Kidney glomerular epithelial cell (primary cell): Measurements from ENCODE around the gene ITIH4.

Experiments used
- DNase-seq: peaks from one replicate; lab custom pipeline; 2025; lab: John Stamatoyannopoulos, UW

The ITIH4 gene

DNA sequence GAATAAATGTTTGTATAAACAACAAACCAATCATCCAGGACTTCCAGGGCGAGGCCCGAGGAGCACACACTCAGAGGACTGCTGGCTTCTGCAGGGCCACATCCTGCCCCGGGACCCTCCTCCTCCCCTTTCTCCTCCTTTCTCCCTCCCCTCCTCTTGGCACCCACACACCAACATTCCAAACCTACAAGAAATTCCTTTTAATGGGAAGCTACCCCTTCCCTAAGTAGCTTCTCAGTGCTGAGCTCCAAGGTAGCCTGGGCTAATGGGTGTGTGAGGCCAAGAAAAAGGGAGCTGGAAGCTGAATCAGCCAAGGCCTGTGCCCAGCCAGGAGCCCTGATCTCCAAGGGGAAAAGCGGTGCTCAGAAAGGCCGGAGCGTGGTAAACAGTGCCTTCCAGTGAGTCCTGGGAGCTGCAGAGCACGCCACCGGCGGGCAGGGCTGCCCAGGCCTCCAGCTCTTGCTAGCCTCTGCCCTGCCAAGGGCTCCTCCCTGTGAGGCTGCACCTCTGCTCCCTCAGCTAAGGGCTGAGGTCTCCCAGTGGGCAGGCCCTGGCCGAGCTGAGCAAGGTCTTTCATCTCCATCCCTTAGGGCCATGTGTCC, 32.0 kb downstream of the ITIH4 start:
- DNase-seq = no peak

DNA sequence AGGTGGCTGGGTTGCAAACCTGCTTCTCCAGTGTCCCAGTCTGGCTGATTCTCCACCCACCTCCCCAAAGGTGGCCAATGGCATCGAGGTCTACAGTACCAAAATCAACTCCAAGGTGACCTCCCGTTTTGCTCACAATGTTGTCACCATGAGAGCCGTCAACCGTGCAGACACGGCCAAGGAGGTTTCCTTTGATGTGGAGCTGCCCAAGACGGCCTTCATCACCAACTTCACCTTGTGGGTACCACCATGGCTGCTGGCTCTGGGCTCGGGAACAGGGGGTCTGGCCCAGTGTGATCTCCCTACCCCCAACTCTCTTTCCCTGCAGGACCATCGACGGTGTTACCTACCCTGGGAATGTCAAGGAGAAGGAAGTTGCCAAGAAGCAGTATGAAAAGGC, 34.1 kb downstream of the ITIH4 start:
- no peak for DNase-seq

DNA sequence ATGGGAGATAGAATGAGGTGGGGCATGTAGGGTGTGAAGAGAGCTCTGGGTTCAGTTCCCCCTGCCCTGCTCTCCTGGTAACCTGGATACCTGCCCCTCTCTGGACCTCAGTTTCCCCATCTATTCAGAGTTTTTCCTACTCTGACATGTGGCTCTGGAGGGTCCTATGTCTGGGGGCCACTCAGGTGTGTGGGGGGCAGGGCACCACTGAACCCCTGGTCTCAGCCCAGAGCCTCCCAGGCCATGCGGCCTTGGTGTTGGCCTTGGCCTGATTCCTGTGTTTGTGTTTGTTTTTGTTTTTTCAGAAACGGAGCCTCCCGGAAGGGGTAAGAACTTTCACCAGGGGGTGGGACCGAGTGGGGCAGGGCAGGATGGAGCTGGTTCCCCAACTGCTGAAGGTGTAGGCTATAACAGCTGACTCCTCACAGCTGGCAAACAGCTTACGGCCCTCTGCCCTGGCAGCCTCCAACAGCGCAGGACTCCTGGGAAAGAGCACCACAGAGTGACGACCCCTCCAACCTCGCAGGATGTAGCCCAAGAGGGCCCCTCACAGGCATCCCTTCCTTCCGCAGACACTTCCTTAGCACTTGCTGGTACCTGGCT, 35.1 kb downstream of the ITIH4 start:
- no peak for DNase-seq

DNA sequence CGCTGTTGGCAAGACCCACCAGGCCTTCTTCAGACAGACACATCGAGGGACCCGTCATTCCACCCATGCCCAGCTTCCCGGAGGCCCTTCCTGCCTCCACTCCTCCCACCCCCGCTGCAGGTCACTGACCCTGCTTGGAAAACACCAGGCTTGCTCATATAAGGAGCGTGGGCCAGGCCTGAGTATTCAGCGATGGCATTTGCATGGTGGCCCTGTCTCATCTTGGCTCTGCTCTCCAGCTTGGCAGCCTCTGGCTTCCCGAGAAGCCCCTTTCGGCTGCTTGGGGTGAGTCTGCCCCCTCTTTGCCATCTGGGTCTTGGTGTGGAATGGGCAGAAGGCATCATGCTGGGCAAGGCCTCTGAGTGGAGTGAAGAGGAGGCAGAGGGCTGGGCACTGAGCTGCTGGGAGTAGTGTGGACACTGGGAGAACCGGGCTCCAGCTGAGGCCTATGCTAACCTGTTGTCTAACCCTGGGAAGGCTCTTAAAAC, 35.8 kb downstream of the ITIH4 start, which contains the start of gene ITIH3:
Gene ITIH3 (plus strand): TSS at position 185 of the 488 bp plus-strand sequence. CDS start 8 bp downstream, at position 193.
- no peak for DNase-seq

DNA sequence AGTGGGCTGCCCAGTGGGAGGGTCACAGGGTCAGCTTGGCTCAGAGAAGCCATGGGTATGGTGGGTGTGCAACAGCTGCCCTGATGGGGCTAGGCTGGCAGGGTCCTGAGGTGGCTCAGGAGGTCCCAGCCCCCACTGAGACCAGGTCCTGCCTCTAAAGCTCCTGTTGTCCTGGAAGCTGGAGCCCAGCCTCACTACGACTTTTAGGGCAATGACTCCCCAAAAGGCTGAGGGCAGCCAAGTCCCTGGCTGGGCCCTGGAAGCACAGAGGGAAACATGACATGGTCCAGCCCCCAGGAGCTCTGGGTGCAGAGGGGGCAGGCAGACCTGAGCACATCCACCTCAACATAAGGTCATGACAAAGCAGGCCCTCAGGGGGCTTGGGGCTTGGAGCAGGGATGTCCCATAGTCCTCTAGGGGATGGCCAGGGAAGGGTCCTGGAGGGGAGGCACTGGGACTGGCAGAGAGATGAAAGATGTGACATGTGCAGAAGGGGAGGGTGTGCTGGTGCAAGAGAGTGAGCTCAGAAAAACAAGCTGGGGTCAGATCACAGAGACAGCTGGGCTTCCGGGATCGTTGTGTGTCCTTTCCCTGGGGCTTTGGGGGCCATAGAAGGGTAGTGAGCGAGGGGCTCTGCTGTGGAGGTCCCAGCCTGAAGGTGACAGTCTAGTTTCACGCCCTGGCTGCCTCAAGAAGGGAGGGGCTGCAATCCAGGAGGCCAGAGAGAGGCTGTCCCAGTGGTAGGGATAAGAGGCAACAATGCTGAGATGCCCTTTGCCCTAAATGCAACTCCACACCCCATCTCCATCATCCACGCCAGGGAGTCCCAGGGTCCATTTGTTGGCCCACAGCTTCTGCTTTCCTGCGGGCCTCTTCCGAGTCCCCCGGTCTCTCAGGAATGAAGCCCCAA, 36.5 kb downstream of the ITIH4 start:
- no peak for DNase-seq

DNA sequence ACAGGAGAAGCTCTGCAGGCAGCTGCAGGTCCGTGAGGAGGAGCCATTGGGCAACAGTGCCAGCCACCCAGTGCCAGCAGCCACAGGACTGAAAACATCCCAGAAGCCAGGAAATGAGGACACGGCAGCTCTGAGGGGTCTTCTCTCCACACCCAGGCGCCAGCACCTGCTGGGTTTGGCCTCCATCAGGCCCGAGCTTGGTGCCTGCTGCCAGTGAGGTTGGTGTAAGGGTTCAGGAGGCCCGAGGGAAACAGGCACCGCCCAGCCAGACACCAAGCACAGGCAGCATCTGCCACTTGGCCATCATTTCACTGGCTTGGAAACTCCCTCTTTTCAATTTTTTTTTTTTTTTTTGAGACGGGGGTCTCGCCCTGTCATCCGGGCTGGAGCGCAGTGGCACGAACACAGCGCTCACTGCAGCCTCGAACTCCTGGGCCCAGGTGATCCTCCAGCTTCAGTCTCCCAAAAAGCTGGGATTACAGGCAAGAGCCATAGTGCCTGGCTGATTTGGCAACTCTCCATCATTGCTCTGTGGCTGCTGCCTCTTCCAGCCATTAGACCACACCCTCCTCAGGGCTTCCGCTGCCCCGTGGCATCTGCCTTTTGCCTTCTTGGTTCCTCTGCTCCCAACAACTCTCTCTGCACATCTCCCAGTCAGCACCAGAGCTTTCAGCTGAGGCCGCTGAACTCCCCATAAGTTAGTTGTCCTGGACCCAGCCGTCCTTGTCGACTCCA, 37.3 kb downstream of the ITIH4 start:
- no peak for DNase-seq

DNA sequence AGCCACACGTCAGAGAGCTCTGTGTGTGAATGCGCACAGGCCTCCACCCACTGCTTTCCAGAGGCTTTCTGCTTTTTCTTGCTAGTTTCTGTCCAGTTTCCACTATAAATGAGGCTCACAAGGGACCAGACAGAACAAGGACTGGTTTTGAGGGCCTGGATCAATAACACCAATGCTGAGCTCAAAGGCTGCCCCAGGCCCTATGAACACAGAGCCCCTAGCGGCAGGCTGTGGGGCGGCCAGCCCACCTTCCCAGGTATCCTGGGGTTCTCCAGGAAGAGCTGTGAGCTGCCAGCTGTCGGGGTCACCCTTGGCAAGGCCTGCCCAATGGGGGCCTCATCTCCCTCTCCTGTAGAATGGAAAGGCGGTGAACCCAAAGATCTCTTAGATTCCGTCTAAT, 38.1 kb downstream of the ITIH4 start:
- DNase-seq = no peak

DNA sequence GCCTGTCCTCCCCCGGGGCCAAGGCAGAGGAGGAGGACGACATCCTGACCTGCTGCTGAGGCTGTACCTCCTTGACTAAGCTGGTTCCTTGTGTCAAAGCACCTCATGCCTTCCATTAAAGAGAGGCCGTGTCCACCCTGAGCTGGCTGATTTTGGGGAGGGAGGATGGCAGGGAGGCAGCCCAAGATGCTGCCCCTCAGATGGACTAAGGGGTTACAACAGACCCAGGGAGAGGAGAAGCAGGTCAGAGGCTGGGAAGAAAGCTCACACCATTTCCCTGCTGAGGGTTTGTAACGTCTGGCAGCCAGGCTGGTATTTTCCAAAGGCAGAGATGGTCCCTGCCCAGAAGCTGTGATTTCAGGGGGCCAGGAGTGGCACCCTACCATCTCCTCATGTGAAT, 38.5 kb downstream of the ITIH4 start:
- DNase-seq = no peak

DNA sequence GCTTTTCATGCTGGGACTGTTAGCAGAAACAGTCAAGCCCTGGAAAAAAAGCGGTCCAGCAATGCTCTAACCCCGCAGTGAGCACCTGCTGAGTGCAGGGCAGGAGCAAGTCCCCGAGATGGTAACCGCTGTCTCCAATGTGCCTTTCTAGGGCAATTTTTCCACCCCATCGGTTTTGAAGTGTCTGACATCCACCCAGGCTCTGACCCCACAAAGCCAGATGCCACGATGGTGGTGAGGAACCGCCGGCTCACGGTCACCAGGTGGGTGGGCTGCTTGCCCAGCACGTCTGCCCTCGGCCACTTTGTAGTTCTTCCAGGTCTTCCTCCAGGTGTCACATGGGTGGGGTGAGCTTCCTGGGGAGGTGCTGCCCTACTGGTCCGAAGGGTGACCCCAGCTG, 39.1 kb downstream of the ITIH4 start:
- no peak for DNase-seq

DNA sequence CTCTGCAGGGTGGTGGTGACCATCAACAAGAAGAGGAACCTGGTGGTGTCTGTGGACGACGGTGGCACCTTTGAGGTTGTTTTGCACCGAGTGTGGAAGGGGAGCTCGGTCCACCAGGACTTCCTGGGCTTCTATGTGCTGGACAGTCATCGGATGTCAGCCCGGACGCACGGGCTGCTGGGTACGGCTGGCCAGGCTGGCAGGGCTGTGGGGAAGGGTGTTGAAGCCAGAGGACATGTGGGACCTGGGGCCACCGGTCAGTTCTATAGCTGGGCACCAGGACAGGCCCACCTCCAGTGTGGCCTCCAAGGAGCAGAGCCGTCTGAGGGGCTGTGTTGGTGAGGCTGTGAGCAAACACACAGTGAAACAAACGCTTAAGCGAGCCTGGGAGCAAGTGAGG, 39.7 kb downstream of the ITIH4 start:
- no peak for DNase-seq

DNA sequence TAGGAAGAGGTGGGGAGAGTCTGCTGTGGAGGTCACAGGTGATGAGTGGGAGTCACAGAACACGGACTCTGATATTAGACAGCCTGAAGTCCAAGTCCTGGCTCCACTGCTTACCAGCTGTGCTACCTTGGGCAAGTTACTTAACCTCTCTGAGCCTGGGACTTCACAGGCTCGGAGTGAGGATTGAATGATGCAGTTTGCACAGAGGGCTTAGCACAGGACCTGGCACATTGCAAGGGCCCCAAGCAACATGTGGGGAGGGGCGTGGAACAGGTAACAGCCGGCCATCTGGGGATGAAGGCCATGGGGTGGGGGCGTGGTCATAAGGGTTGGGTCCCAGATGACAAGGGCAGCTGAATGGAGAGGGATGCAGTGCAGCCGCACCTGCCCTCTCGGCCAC, 40.1 kb downstream of the ITIH4 start:
- no peak for DNase-seq

DNA sequence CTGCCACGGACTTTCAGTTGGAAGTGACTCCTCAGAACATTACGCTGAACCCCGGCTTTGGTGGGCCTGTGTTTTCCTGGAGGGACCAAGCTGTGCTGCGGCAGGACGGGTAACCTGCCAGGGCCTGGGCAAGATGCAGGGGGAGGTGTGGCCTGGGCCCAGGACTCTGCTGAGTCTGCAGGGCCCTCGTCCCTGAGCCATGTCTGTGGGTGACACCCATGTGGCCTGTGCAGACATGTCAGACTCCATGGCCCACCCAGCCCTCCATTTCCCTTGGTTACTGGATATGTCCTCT, 40.8 kb downstream of the ITIH4 start:
- DNase-seq = no peak

DNA sequence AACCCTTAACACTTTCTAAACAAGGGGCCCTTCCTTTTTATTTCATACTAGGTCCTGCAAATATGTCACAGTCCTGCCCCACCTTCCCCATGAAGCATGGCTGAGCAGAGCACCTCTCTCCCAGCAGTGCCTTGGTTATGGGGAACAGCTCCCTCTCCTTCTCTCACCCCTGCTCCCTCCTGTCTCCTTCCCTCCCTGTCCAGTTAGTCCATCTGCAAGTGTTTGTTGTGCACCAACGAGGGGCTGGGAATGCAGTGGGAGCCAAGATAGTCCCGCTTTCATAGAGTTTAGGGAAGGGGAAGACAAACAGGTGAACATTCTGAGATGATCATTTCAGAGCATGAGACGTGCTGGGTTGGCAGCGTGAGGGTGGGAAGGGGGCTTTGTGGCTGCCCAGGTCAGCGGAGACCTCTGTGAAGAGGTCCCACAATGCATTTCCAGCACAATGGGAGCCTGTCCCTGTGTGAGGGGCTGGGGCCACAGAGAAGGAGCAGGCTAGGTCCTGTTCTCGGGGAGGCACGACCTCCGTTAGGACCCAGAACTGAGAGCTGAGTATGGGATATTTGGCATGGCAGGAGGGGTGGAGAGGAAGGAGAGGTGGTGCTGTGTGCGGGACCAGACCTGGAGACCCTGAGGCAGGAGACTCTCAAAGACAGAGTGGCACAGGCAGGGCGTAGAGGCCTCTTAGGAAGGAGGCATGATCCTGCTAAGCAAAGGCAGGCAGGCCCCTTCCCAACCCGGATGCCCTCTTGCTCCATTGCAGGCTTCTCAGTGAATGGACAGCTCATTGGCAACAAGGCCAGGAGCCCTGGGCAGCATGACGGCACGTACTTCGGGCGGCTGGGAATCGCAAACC, 41.4 kb downstream of the ITIH4 start:
- DNase-seq = no peak

DNA sequence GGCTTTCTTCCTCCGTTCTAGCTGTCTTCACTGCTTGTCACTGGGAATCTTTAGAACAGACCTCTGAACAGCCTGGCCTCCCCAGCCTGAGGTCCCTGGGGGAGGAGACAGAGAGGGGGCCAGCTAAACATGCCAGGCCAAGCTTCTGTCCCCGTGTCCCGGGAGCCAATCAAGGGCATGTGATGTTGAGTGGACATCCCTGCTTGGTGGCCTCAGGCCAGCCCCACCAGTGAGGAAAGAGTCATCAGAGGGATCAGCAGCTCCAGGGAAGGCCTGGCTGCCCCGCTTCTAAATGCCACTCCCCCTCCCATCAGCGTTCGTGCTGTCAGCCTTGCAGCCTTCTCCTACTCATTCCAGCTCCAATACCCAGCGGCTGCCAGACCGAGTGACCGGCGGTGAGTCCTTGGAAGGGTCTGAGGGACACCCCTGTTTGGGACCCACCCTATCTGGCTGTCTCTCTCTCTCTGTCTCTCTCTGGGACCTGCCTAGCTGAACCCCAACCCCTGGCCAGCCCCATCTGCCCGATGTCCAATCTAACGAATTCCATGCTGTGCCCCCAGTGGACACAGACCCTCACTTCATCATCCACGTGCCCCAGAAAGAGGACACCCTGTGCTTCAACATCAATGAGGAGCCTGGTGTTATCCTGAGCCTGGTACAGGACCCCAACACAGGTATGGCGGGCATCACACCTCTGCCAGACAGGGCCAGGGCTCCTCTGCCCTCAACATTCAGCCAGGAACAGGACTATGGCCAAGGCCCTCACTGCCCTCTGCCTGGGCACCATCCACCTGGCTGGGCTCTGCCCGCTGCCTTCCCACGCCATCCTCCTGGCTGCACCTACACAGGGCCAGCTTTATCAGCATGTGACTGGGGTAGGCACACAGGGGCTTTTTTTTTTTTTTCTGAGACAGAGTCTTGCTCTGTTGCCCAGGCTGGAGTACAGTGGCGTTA, 42.5 kb downstream of the ITIH4 start:
- no peak for DNase-seq

DNA sequence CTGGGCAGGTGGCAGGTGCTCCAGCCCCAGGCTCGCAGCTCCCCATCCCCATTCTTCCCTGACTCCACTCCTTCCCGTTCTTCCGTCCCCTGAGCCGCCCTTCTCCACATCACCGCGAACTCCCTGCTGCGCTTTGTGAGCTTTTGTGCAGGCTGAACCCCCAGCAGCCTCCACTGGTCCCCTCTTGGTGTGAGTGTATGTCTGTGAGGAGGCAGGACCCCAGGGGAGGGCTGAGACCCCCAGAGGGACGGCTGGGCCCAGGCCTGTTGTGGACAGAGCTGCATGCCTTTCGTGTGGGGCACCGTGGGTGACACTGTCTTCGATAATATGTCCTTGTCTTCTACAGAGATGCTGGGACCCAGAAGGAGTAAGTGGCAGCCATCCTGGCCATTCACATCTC, 43.2 kb downstream of the ITIH4 start:
- no peak for DNase-seq

DNA sequence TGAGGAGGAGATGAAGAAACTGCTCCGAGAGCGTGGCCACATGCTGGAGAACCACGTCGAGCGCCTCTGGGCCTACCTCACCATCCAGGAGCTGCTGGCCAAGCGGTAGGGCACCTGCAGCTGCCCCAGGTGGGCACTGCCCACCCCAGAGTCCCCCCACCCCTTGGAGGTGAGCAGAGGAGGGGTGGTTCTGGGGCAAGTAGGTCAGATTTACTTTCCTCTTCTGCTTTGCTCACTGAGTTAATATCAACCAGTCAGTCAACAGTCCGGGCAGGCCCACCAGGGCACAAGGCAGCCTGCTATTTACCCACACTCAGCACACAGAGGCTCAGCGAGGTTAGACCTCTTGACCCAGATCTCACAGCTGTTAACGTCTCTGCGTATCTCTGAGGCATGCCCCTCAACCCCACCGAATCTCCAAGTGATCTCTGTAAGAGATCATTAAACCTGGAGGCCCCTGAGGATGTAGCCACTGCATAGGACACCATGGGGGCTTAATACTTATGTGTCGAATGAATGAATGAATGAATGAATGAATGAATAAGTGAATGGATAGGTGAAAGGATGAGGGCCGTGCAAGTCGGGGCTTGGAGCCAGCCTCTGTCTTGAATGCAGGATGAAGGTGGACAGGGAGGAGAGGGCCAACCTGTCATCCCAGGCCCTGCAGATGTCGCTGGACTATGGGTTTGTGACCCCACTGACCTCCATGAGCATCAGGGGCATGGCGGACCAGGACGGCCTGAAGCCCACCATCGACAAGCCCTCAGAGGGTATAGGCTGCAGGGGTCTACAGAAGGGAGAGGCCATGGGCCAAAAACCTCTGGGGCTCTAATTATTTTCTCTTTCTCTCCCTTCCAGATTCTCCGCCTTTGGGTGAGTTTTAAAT, 43.9 kb downstream of the ITIH4 start:
- no peak for DNase-seq

DNA sequence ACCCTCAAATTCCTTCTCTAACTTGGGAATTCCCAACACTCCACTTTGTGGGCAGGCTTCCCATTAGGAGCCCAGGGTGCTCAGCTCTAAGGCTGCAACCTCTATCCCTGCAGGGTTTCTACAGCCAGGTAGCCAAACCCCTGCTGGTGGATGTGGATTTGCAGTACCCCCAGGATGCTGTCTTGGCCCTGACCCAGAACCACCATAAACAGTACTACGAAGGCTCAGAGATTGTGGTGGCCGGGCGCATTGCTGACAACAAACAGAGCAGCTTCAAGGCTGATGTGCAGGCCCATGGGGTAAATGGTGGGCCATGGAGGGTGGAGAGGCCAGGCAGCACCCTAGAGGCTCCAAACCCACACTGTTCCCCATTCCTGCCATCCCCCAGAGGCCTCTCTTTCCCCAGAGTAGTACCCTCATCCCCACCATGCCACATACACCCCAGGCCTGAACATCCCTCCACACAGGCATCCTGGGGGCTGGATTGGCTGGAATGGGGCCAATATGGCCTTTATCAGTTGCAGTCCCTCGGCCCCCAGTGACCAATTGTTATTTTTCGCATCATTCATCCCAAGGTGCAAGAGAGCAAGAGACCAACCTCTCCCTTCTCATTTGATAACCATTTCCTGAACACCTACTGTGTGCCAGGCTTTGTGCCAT, 45.4 kb downstream of the ITIH4 start:
- DNase-seq = no peak

DNA sequence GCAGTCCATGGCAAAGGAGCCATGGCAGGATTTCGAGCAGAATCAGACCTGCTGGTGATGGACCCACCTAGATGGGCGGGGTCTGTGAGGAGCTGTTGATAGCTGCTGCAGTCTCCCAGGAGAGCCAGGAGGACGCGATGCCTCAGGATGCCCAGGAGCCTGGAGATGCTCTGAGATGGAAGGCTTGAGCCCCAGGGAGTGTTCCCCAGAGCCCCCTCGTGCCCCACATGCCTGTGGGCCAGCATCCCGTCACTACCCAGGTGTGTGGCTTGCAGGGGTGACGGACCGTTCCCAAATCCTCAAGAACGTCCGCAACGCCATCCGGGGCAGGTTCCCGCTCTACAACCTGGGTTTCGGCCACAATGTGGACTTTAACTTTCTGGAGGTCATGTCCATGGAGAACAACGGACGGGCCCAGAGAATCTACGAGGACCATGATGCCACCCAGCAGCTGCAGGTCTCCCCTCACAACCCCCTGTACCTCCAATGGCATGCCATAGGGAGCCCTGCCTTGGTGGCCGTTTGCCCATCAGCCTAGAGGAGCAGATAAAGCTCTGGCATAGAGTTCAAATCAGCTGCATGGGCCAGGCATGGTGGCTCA, 46.4 kb downstream of the ITIH4 start:
- no peak for DNase-seq

DNA sequence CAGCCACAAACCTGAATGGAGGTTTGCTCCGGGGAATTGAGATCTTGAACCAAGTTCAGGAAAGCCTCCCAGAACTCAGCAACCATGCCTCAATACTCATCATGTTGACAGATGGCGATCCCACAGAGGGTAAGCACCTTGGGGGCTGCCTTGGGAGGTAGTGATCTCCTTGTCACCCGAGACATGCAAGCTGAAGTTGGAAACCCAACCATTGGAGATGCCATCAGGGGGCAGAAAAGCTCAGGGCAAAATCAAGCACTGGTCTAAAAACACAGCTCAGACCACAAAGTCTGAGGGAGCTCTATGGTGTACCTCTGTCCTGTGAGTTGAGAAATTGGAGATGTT, 47.3 kb downstream of the ITIH4 start:
- DNase-seq = no peak
